Measurements from ENCODE around the gene TYW1B.
"Not testable (repeated sequence)": the region's sequence is repeated elsewhere in the genome, so short reads cannot be mapped to it uniquely, and the experiment has no call there.

Gene TYW1B

DNA sequence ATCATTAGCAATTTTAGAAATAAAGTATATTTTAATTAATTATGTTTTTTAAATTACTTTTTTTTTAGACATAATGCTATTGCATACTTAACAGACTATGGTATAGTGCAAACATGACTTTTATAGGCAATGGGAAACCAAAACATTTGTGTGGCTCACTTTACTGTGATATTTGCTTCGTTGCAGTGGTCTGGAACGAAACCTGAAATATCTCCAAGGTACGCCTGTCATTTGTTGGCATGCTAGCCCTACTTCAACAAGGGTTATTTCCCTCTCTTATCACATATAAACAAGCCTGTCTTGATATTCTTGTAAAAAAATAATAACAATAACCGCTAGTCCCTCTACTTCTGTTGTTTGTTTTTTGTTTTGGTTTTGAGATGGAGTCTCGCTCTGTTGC lies 74.2 kb downstream of the TYW1B start:
- DNase-seq, result no peak

DNA sequence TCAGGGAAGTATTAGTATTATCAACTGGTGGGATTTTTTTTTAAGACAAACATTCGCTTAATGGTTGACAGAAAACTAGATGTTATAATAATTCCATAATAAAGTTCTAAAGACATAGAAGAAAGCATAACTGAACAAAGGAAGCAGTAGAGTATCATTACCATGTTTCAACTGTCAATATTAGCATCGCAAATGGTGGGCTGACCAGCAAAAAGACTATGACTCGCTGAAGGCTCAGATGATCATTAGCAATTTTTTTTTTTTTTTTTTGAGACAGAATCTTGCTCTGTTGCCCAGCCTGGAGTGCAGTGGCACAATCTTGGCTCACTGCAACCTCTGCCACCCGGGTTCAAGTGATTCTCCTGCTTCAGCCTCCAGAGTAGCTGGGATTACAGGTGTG lies 74.8 kb downstream of the TYW1B start:
- not testable (repeated sequence) for DNase-seq

- DNase-seq, result no peak
These were observed 76.0 kb downstream of the TYW1B start for GRCh38 chr7:72751978-72752377.

DNA sequence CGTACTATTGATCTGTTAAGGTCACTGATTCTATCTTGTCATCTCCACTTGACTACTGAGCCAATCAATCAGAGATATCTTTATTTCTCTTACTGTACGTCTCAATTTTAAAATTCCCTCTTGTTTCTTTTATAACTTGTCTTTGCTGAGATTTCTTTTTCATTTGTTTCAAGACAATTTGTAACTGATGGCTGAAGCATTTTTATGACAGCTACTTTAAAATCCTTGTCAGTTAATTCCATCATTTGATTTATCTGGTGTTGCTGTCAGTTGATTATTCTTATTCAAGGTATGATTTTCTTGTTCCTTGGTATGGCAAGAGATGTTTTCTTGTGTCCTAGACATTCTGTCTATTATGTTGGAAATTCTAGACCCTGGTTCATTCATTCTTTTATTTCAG lies 76.6 kb downstream of the TYW1B start:
- no peak for DNase-seq

- DNase-seq, result not testable (repeated sequence)
These were observed 79.4 kb downstream of the TYW1B start for GRCh38 chr7:72748649-72749048.

- not testable (repeated sequence) for DNase-seq
These were observed 83.6 kb downstream of the TYW1B start for GRCh38 chr7:72744244-72744926.

GRCh38 chr7:72743801-72744200 lies 84.2 kb downstream of the TYW1B start:
- DNase-seq, result not testable (repeated sequence)

DNA sequence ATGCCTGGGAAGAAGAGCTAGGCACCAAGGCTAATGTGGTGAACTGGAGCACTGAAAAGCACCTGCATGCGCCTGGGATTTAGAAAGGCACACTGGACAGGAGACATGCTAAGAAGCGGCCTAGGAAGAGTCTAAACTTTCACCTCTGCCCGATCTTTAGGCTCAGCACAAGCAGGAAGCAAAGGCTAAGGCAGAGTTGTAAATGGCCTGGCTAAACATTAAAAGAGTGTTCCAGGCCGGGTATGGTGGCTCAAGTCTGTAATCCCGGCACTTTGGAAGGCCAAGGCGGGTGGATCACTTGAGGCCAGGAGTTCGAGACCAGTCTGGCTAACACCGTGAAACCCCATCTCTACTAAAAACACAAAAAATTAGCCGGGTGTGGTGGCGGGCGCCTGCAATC lies 88.3 kb downstream of the TYW1B start:
- DNase-seq, result not testable (repeated sequence)

GRCh38 chr7:72735855-72736254 lies 92.1 kb downstream of the TYW1B start:
- DNase-seq, result not testable (repeated sequence)

GRCh38 chr7:72730815-72731214 lies 97.2 kb downstream of the TYW1B start:
- not testable (repeated sequence) for DNase-seq

GRCh38 chr7:72730384-72730783 lies 97.6 kb downstream of the TYW1B start:
- DNase-seq, result not testable (repeated sequence)

GRCh38 chr7:72729130-72729529 lies 98.9 kb downstream of the TYW1B start:
- DNase-seq, result not testable (repeated sequence)

DNA sequence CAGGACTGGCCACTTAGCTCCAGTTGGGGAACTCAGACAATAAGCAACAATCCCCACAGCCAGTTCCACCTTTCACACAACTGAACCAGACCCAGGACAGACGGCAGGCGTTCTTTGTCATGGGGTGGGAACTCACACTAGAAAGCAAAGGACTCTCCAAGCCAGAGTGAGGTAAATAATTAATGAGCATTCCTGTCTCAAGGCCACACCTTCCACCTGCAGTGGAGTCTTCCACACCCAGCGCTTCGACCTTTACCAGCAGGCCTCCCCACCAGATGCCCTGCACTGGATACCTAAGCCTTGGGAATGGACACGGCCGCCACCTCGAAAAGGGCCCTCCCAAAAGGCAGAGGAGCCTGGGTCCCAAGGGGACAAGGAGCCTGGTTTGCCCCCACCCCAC lies 105.3 kb downstream of the TYW1B start:
- not testable (repeated sequence) for DNase-seq

DNA sequence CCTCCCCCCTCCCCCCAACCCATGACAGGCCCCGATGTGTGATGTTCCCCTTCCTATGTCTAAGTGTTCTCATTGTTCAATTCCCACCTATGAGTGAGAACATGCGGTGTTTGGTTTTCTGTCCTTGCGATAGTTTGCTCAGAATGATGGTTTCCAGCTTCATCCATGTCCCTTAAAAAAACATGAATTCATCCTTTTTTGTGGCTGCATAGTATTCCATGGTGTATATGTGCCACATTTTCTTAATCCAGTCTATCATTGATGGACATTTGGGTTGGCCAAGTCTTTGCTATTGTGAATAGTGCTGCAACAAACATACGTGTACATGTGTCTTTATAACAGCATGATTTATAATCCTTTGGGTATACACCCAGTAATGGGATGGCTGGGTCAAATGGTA lies 107.1 kb downstream of the TYW1B start:
- DNase-seq, result not testable (repeated sequence)

GRCh38 chr7:72717252-72717774 lies 110.7 kb downstream of the TYW1B start:
- not testable (repeated sequence) for DNase-seq

DNA sequence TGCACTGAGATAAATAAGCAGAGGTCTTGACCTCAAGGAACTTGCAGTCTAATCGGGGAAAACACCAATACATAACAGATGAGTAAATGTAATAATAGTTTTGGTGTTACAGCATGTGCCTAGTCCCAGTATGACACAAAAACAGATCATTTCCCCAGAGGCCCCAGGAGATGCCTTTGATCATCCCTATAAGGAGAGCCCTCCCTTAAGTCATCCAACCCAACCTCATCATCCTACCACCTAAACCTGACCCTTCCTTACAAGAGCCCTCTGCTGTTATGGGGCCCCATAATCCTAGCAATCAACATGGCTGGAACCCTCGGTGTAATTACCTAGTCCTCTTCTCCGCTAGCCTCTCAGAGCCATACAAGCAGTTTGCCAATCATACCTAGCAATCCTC lies 116.1 kb downstream of the TYW1B start:
- not testable (repeated sequence) for DNase-seq

GRCh38 chr7:72710983-72711382 lies 117.0 kb downstream of the TYW1B start:
- DNase-seq, result no peak

GRCh38 chr7:72709909-72710308 lies 118.1 kb downstream of the TYW1B start:
- no peak for DNase-seq

- DNase-seq, result not testable (repeated sequence)
These were observed 119.5 kb downstream of the TYW1B start for GRCh38 chr7:72708371-72709050.

GRCh38 chr7:72706521-72706920 lies 121.5 kb downstream of the TYW1B start:
- no peak for DNase-seq

DNA sequence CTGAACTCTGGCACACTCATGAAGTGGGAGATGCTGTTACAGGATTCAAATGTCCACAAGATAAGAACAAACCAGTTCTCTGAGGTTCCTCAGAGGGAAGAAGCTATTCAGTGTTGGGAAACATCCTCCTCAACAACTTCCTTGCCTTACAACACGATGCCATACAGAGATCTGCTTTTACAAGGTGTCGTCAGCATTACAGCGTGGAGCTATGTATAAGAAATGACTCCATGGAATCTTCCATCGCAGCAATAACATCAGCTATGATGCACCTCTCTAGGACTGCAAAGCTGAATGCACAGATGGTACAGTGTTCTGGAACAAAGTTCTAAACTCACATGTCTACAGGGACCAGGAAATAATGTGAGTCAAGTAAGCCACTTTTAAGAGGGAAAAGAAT lies 122.3 kb downstream of the TYW1B start:
- not testable (repeated sequence) for DNase-seq

DNA sequence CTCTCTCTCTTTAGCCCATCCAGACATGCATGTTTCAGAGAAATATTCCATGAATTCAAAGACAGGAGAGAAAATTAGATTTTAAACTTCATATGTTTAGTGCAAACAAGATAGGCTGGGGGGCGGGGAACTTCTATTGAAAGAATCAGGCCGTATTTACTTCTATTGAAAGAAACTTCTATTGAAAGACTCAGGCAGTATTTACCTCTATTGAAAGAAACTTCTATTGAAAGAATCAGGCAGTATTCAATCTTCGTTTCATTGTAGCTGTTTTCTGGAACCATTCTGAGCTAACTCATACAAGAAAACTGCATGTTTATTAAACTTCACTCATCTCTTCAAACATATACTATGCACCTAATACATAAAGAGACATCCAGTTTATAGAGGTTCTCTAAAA lies 123.1 kb downstream of the TYW1B start:
- no peak for DNase-seq

DNA sequence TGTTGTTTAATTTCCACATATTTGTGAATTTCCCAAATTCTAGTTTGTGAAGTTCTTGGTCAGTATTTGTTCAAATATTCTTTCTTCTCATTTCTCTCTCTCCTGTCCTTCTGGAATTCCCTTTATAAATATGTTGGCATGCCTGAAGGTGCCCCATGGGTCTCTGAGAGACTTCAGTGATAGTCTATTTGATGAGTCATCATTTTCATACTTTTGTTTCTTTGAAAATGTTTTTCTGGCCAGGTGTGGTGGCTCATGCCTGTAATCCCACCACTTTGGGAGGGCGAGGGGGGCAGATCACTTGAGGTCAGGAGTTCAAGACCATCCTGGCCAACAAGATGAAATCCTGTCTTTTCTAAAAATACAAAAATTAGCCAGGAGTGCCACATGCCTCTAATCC lies 127.5 kb downstream of the TYW1B start:
- DNase-seq, result not testable (repeated sequence)

GRCh38 chr7:72697066-72697465 lies 130.9 kb downstream of the TYW1B start:
- not testable (repeated sequence) for DNase-seq

Data from COR-L47 (cell line).